HepG2 (cell line): ENCODE measurements around the gene LITAFD. TPM values are rescaled to one million over a fixed set of nuclear protein-coding genes. Genes with fewer than 3 reads are reported as not detected.

Source experiments
- ATF4 ChIP-seq, 2 experiments: fragments of 450-650 bp in 1 of 2; sonication (generic) in 1 of 2; formaldehyde crosslinking; IDR thresholded peaks; 2 replicates each; pipeline versions ENCODE4 v1.5.0 to v1.8.0; 2020 to 2022; ENCODE audit warnings: mild to moderate bottlenecking in 1 of 2, missing genetic modification reagents in 1 of 2
- CERS6 ChIP-seq: sonication (generic); formaldehyde crosslinking; IDR thresholded peaks from 2 replicates; pipeline ENCODE4 v1.5.0; 2020; ENCODE audit warnings: missing genetic modification reagents
- ETV5 ChIP-seq: IDR thresholded peaks from 2 replicates; pipeline ENCODE4 v1.6.1; 2018; ENCODE audit warnings: missing biosample characterization, missing genetic modification reagents, inconsistent platforms, borderline replicate concordance
- FUBP1 ChIP-seq: sonication (generic); formaldehyde crosslinking; IDR thresholded peaks from 2 replicates; pipeline ENCODE4 v1.5.1; 2020; ENCODE audit warnings: missing genetic modification reagents, mild to moderate bottlenecking, borderline replicate concordance
- HOXA3 ChIP-seq: sonication (generic); formaldehyde crosslinking; IDR thresholded peaks from 2 replicates; pipeline ENCODE4 v1.5.0; 2020; ENCODE audit warnings: missing genetic modification reagents
- KMT2A ChIP-seq: sonication (generic); formaldehyde crosslinking; IDR thresholded peaks from 2 replicates; pipeline ENCODE4 v1.4.0; 2020; ENCODE audit warnings: missing genetic modification reagents
- MTA1 ChIP-seq: sonication (generic); formaldehyde crosslinking; IDR thresholded peaks from 2 replicates; pipeline ENCODE4 v1.4.0; 2020; ENCODE audit warnings: missing genetic modification reagents, mild to moderate bottlenecking, borderline replicate concordance
- NCOA2 ChIP-seq: sonication (generic); formaldehyde crosslinking; IDR thresholded peaks from 2 replicates; pipeline ENCODE4 v1.8.0; 2022; ENCODE audit warnings: inconsistent platforms
- NCOA5 ChIP-seq: sonication (generic); formaldehyde crosslinking; IDR thresholded peaks from 2 replicates; pipeline ENCODE4 v1.4.0; 2020; ENCODE audit warnings: missing genetic modification reagents
- NFYC ChIP-seq: IDR thresholded peaks from 2 replicates; pipeline ENCODE4 v1.6.1; 2016; ENCODE audit warnings: missing genetic modification reagents, missing compliant biosample characterization
- PAWR ChIP-seq: sonication (generic); formaldehyde crosslinking; IDR thresholded peaks from 2 replicates; pipeline ENCODE4 v1.4.0; 2020; ENCODE audit warnings: missing genetic modification reagents, mild to moderate bottlenecking, borderline replicate concordance
- TBX3 ChIP-seq: fragments of 450-650 bp; IDR thresholded peaks from 2 replicates; pipeline ENCODE4 v1.6.1; 2017; ENCODE audit warnings: antibody characterized with exemption, mild to moderate bottlenecking, inconsistent platforms, borderline replicate concordance
- THYN1 ChIP-seq: sonication (generic); formaldehyde crosslinking; IDR thresholded peaks from 2 replicates; pipeline ENCODE4 v1.8.1; 2023; ENCODE audit warnings: low read depth, mild to moderate bottlenecking, moderate library complexity, missing genetic modification reagents, borderline replicate concordance
- ZBTB34 ChIP-seq: sonication (generic); formaldehyde crosslinking; IDR thresholded peaks from 2 replicates; pipeline ENCODE4 v1.8.0; 2022; ENCODE audit warnings: mild to moderate bottlenecking, missing genetic modification reagents
- ZFYVE20 ChIP-seq: sonication (generic); formaldehyde crosslinking; IDR thresholded peaks from 2 replicates; pipeline ENCODE4 v1.8.0; 2023; ENCODE audit warnings: low read depth, mild to moderate bottlenecking, moderate library complexity, missing genetic modification reagents, borderline replicate concordance
- ZMYM4 ChIP-seq: sonication (generic); formaldehyde crosslinking; IDR thresholded peaks from 2 replicates; pipeline ENCODE4 v1.8.1; 2023; ENCODE audit warnings: mild to moderate bottlenecking, missing genetic modification reagents
- ZNF232 ChIP-seq: sonication (generic); formaldehyde crosslinking; IDR thresholded peaks from 2 replicates; pipeline ENCODE4 v1.4.0; 2020; ENCODE audit warnings: missing genetic modification reagents, borderline replicate concordance
- ZNF564 ChIP-seq: sonication (generic); formaldehyde crosslinking; IDR thresholded peaks from 2 replicates; pipeline ENCODE4 v1.8.1; 2023; ENCODE audit warnings: mild to moderate bottlenecking, missing genetic modification reagents
- ZNF749 ChIP-seq: sonication (generic); formaldehyde crosslinking; IDR thresholded peaks from 2 replicates; pipeline ENCODE4 v1.8.0; 2022; ENCODE audit warnings: mild to moderate bottlenecking, missing genetic modification reagents, moderate library complexity, borderline replicate concordance
- ZNF782 ChIP-seq: sonication (generic); formaldehyde crosslinking; IDR thresholded peaks from 2 replicates; pipeline ENCODE4 v1.4.0; 2020; ENCODE audit warnings: missing genetic modification reagents, mild to moderate bottlenecking, borderline replicate concordance
- ZNF839 ChIP-seq: sonication (generic); formaldehyde crosslinking; IDR thresholded peaks from 2 replicates; pipeline ENCODE4 v1.4.0; 2020; ENCODE audit warnings: missing genetic modification reagents, mild to moderate bottlenecking, borderline replicate concordance
- polyA plus RNA-seq, 8 experiments: library from polyadenylated mRNA; depleted of rRNA in 3 of 8; stranded (reverse) in 7 of 8; unstranded in 1 of 8; fragments of >200 nt; fragmentation: Illumina TruSeq in 4 of 8; extraction: Trizol in 4 of 8; gene quantifications; 2 replicates each; pipeline versions ENCODE4 v1.2.1 to v1.2.3, GENCODE V29; 2011 to 2016; ENCODE audit warnings: low read depth in 4 of 8, missing spikeins in 1 of 8, mixed read lengths in 1 of 8; ENCODE audit not compliant: insufficient read depth in 1 of 8
- total RNA-seq, 5 experiments: library from RNA; depleted of rRNA; stranded (reverse); fragments of >200 nt; fragmentation: Illumina TruSeq; extraction: Trizol; gene quantifications; 2 replicates each; pipeline ENCODE4 v1.2.3, GENCODE V29; 2016; ENCODE audit warnings: low read depth in 1 of 5

The LITAFD gene
- total and polyA plus RNA-seq, 2 of the 13 experiments (the other 11 are each of a cell fraction or from before 2014, with no cell fraction given) = not detected

- no peak for TF ChIP-seq ZNF839 (CRISPR knock-in tag)
- TF ChIP-seq ZBTB34 = no peak
- no peak for TF ChIP-seq ETV5
- TF ChIP-seq HOXA3 (CRISPR knock-in tag) = no peak
- TF ChIP-seq NCOA5 = peak; percentile 75; the same call in 1 of the 2 replicates
- no peak for TF ChIP-seq MTA1 (CRISPR knock-in tag)
- no peak for TF ChIP-seq NCOA2 (CRISPR knock-in tag)
- 0 out of 2 replicates have a peak, but pooled peaks have one; percentile 18 for TF ChIP-seq TBX3
- TF ChIP-seq ZMYM4 (CRISPR knock-in tag) = no peak
- no peak for TF ChIP-seq ATF4 (CRISPR knock-in tag; IDR thresholded peaks at IDR 0.05)
- no peak for TF ChIP-seq ZNF564 (CRISPR knock-in tag)
- TF ChIP-seq ZNF782 = no peak
- 0 out of 2 replicates have a peak, but pooled peaks have one; percentile 49 for TF ChIP-seq ZNF232 (CRISPR knock-in tag)
- no peak for TF ChIP-seq FUBP1
- TF ChIP-seq ZFYVE20 (CRISPR knock-in tag) = no peak
- no peak for TF ChIP-seq PAWR (CRISPR knock-in tag)
- no peak for TF ChIP-seq NFYC (CRISPR knock-in tag)
- TF ChIP-seq CERS6 (CRISPR knock-in tag) = no peak
- no peak for TF ChIP-seq ZNF749 (CRISPR knock-in tag)
- no peak for TF ChIP-seq THYN1 (CRISPR knock-in tag)
- no peak for TF ChIP-seq KMT2A
Observed at GRCh38 chr16:8888951-8889892, 7.1 kb downstream of the LITAFD start (continued).
